B cell (primary cell): Measurements from ENCODE around the gene RNF111. TPM values are rescaled to one million over a fixed set of nuclear protein-coding genes. Genes with fewer than 3 reads are reported as not detected.

Experiments used
- ATAC-seq: fragments of 200-7000 bp; cut with Tn5 transposase; one replicate; pipeline ENCODE4 v1.10.0; 2021; ENCODE audit warnings: low read depth, mild to moderate bottlenecking, moderate number of reproducible peaks, moderate library complexity
- CTCF ChIA-PET: fragments of 350-600 bp; sonication (Branson Sonifier 250); formaldehyde crosslinking; loops from one replicate; lab custom pipeline; 2021; ENCODE audit warnings: antibody characterized with exemption, inconsistent platforms; lab: Charles Lee
- POLR2A ChIA-PET: fragments of 350-600 bp; sonication (Branson Sonifier 250); formaldehyde crosslinking; loops from one replicate; lab custom pipeline; 2021; ENCODE audit warnings: antibody characterized with exemption; lab: Charles Lee
- DNase-seq: peaks from one replicate; pipeline ENCODE4 v3.0.0; 2013
- H2AFZ ChIP-seq: 2 replicates; pipeline ENCODE4 v1.6.1; 2012; ENCODE audit warnings: mild to moderate bottlenecking, low read depth, low read length; ENCODE audit not compliant: insufficient read depth, poor library complexity, severe bottlenecking
- H3K27ac ChIP-seq, 2 donors: 1 replicate in 1 of 2; 2 replicates in 1 of 2; pipeline ENCODE4 v1.5.1; 2012 to 2013; ENCODE audit warnings: low read length in 2 of 2, mild to moderate bottlenecking in 2 of 2, moderate library complexity in 1 of 2
- H3K27me3 ChIP-seq, 4 experiments: fragments of 200-600 bp in 1 of 4; sonication (generic) in 1 of 4; replicated peaks in 1 of 4; 1 replicate in 2 of 4; 2 replicates in 2 of 4; pipeline versions ENCODE4 v1.6.1 to v1.7.0; 2013 to 2016; ENCODE audit warnings: low read length in 3 of 4, mild to moderate bottlenecking in 2 of 4, mixed read lengths in 1 of 4, moderate library complexity in 1 of 4; ENCODE audit not compliant: insufficient read depth in 4 of 4, control insufficient read depth in 3 of 4; ENCODE audit errors: control extremely low read depth in 1 of 4
- H3K36me3 ChIP-seq, 2 experiments: replicated peaks in 1 of 2; 1 replicate in 1 of 2; 2 replicates in 1 of 2; pipeline versions ENCODE4 v1.6.1 to v1.7.1; 2013; ENCODE audit warnings: low read length in 1 of 2; ENCODE audit not compliant: insufficient read depth in 2 of 2, control insufficient read depth in 1 of 2; ENCODE audit errors: control extremely low read depth in 1 of 2, extremely low read depth in 1 of 2
- H3K4me1 ChIP-seq, 2 donors: fragments of 200-600 bp in 1 of 2; sonication (generic) in 1 of 2; 1 replicate in 1 of 2; 2 replicates in 1 of 2; pipeline versions ENCODE4 v1.5.1 to v1.6.1; 2013 to 2017; ENCODE audit warnings: low read length in 2 of 2; ENCODE audit not compliant: control insufficient read depth in 2 of 2, insufficient read depth in 2 of 2
- H3K4me2 ChIP-seq: replicated peaks from 2 replicates; pipeline ENCODE3; 2012; ENCODE audit warnings: mild to moderate bottlenecking, low read depth, low read length; ENCODE audit not compliant: poor library complexity, severe bottlenecking
- H3K4me3 ChIP-seq, 5 experiments: fragments of 200-600 bp in 1 of 5; sonication (generic) in 1 of 5; 1 replicate in 3 of 5; 2 replicates in 2 of 5; pipeline versions ENCODE4 v1.5.1 to v1.7.0; 2011 to 2016; ENCODE audit warnings: low read length in 4 of 5, mild to moderate bottlenecking in 4 of 5, low read depth in 2 of 5, control low read depth in 1 of 5, moderate library complexity in 1 of 5; ENCODE audit not compliant: insufficient read depth in 1 of 5; ENCODE audit errors: control extremely low read depth in 1 of 5, extremely low read depth in 1 of 5
- H3K79me2 ChIP-seq: fragments of 200-600 bp; sonication (generic); one replicate; pipeline ENCODE4 v1.6.0; 2016; ENCODE audit warnings: low read length; ENCODE audit not compliant: control insufficient read depth, insufficient read depth
- H3K9ac ChIP-seq: fragments of 200-600 bp; sonication (generic); 2 replicates; pipeline ENCODE4 v1.6.1; 2017; ENCODE audit warnings: mild to moderate bottlenecking, low read length, moderate library complexity
- H3K9me3 ChIP-seq, 3 donors: one replicate each; pipeline versions ENCODE4 v1.6.1 to v1.7.1; 2013; ENCODE audit warnings: low read length in 2 of 3; ENCODE audit not compliant: control insufficient read depth in 2 of 3, insufficient read depth in 1 of 3; ENCODE audit errors: control extremely low read depth in 1 of 3
- H4K20me1 ChIP-seq: 2 replicates; pipeline ENCODE4 v1.6.0; 2012; ENCODE audit warnings: mild to moderate bottlenecking, low read length; ENCODE audit not compliant: insufficient read depth, control insufficient read depth, poor library complexity, severe bottlenecking
- H3K27ac Mint-ChIP-seq: one replicate; pipeline ENCODE4 v1.8.0; 2021; ENCODE audit warnings: mixed read lengths
- H3K27me3 Mint-ChIP-seq: one replicate; pipeline ENCODE4 v1.8.0; 2021; ENCODE audit warnings: mixed read lengths
- H3K4me1 Mint-ChIP-seq: one replicate; pipeline ENCODE4 v1.8.0; 2021; ENCODE audit warnings: mixed read lengths
- H3K4me3 Mint-ChIP-seq: one replicate; pipeline ENCODE4 v1.8.0; 2021; ENCODE audit warnings: mixed read lengths
- H3K9me3 Mint-ChIP-seq: one replicate; pipeline ENCODE4 v1.8.0; 2022; ENCODE audit warnings: mixed read lengths; ENCODE audit not compliant: insufficient read depth
- EZH2 ChIP-seq: IDR thresholded peaks from 2 replicates; pipeline ENCODE4 v1.6.1; 2012; ENCODE audit warnings: borderline replicate concordance, low read depth, mild to moderate bottlenecking, moderate library complexity, low read length; ENCODE audit not compliant: insufficient read depth, poor library complexity, severe bottlenecking
- WGBS: methylation state at CpG from one replicate; pipeline ENCODE4 v1.1.5; 2013; ENCODE audit warnings: missing lambda C conversion rate; ENCODE audit not compliant: insufficient coverage; 5-methylcytosine and 5-hydroxymethylcytosine counted together
- intact Hi-C: fragments of 100-400 bp; cut with micrococcal nuclease; formaldehyde crosslinking; loops from one replicate; pipeline ENCODE4 v1.10.0; 2022
- polyA plus RNA-seq: library from polyadenylated mRNA; depleted of rRNA; stranded (reverse); fragments of >200 nt; gene quantifications from 2 replicates; pipeline ENCODE4 v1.2.3, GENCODE V29; 2012
- total RNA-seq, 2 donors: library from RNA; stranded (reverse); fragments of 120-200 nt in 1 of 2; gene quantifications; 1 replicate in 1 of 2; 2 replicates in 1 of 2; pipeline versions ENCODE4 v1.2.3 to v1.2.4, GENCODE V29; 2013 to 2022
- TF ChIP-seq, protein P1 (sequence below): fragments of 200-600 bp; IDR thresholded peaks from one replicate; pipeline ENCODE4 v1.8.0; 2022; ENCODE audit warnings: antibody characterized with exemption, mild to moderate bottlenecking

RNF111 gene
- total and polyA plus RNA-seq, 2 donors (not counting 1 experiment from before 2014, with no cell fraction given), result 24.9 to 72.3 TPM

GRCh38 chr15:59035201-59035600 lies 47.7 kb downstream of the RNF111 start:
- H3K9me3 ChIP-seq, result peaks cover 0 to 18% (median 12%) of the 10 kb centered on the region in 3 donors
- no peaks in the 10 kb centered on the region for H3K4me1 ChIP-seq
- peaks cover 91% of the 10 kb centered on the region for H3K79me2 ChIP-seq
- intact Hi-C loops, result no loop called here
- no peak for TF ChIP-seq EZH2
- TF ChIP-seq, protein P1, sequence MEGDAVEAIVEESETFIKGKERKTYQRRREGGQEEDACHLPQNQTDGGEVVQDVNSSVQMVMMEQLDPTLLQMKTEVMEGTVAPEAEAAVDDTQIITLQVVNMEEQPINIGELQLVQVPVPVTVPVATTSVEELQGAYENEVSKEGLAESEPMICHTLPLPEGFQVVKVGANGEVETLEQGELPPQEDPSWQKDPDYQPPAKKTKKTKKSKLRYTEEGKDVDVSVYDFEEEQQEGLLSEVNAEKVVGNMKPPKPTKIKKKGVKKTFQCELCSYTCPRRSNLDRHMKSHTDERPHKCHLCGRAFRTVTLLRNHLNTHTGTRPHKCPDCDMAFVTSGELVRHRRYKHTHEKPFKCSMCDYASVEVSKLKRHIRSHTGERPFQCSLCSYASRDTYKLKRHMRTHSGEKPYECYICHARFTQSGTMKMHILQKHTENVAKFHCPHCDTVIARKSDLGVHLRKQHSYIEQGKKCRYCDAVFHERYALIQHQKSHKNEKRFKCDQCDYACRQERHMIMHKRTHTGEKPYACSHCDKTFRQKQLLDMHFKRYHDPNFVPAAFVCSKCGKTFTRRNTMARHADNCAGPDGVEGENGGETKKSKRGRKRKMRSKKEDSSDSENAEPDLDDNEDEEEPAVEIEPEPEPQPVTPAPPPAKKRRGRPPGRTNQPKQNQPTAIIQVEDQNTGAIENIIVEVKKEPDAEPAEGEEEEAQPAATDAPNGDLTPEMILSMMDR, result no peak
- Mint-ChIP-seq H3K27ac (peak overlapping the region; percentile 16), H3K9me3 (peaks cover 8% of the 10 kb centered on the region), H3K4me3 (no peak overlapping the region), H3K27me3 (no peaks in the 10 kb centered on the region), H3K4me1 (peaks cover 31% of the 10 kb centered on the region)
- no peak overlapping the region for H3K4me2 ChIP-seq
- ChIA-PET POLR2A (no interaction called here), CTCF (no interaction called here)
- no peak for DNase-seq
- H3K4me3 ChIP-seq, result no peak overlapping the region
- peaks cover 17 to 50% of the 10 kb centered on the region in 2 experiments for H3K36me3 ChIP-seq
- H4K20me1 ChIP-seq, result peaks cover 31% of the 10 kb centered on the region
- WGBS, result no CpG with 5 or more reads among the region's 3 CpGs
- H3K27me3 ChIP-seq, result no peaks in the 10 kb centered on the region
- no peak for ATAC-seq
- H2AFZ ChIP-seq, result no peak overlapping the region
- peak overlapping the region in 1 of 2 donors; percentile 8 for H3K27ac ChIP-seq
- H3K9ac ChIP-seq, result no peak overlapping the region

GRCh38 chr15:59039225-59039624 lies 51.8 kb downstream of the RNF111 start:
- Mint-ChIP-seq H3K4me1 (peaks cover 29% of the 10 kb centered on the region), H3K4me3 (no peak overlapping the region), H3K27me3 (no peaks in the 10 kb centered on the region), H3K9me3 (peaks cover 8% of the 10 kb centered on the region), H3K27ac (peak overlapping the region; percentile 17)
- ChIA-PET POLR2A (no interaction called here), CTCF (no interaction called here)
- no peak for TF ChIP-seq EZH2
- TF ChIP-seq, protein P1, result no peak
- Histone ChIP-seq H3K9me3 (peaks cover 0 to 18% (median 12%) of the 10 kb centered on the region in 3 donors), H3K36me3 (peaks cover 12 to 30% of the 10 kb centered on the region in 2 experiments), H3K9ac (no peak overlapping the region), H3K4me3 (no peak overlapping the region), H3K27ac (no peak overlapping the region), H3K79me2 (peaks cover 96% of the 10 kb centered on the region), H3K4me2 (no peak overlapping the region), H4K20me1 (peaks cover 41% of the 10 kb centered on the region), H3K27me3 (no peaks in the 10 kb centered on the region), H2AFZ (no peak overlapping the region), H3K4me1 (no peaks in the 10 kb centered on the region)
- ATAC-seq (no peak), DNase-seq (no peak)
- WGBS, result 13% methylated on average over 1 of the region's 2 CpGs
- intact Hi-C loops, result no loop called here
